ENCODE results near the gene MAPRE2.

MAPRE2 gene

DNA sequence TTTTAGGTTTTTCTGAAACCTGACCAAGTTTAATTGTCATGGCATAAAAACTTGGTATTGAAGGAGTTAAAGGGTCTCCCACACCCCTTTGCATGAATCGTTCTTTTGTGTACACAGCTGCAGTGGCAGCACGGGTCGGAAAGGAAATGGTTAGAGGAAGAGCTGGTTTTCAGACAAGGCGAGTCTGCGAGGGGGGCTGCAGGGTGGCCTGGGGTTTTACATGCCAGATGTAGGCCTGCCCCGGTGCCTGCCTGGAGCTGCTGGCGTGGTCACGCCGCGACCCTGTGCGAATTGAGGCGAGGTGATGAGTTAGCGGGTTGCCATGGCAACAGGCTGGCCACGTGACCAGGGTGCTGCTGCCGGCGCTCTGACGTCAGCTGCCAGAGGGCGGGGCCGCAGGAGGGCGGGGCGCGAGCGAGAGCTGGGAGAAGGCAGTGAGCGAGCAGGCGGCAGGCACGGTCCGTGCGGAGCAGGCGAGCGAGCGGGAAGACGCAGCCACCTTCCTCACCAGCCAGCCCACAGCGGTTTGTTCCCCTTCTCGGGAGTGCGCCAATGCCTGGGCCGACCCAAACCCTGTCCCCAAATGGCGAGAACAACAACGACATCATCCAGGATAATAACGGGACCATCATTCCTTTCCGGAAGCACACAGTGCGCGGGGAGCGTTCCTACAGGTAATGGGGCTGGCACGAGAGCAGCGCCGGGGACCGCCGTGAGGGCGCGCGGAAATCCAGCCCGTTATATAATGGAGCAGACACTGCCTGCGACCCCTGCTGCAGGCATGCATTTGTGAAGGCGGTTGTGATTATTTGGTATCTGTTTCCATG, at the start of gene MAPRE2:
Gene MAPRE2, plus strand, starts transcription at position 426 of the 827 bp plus-strand sequence. Its CDS starts 127 bp downstream, at position 553.
- peak; percentile 99 for DNase-seq

DNA sequence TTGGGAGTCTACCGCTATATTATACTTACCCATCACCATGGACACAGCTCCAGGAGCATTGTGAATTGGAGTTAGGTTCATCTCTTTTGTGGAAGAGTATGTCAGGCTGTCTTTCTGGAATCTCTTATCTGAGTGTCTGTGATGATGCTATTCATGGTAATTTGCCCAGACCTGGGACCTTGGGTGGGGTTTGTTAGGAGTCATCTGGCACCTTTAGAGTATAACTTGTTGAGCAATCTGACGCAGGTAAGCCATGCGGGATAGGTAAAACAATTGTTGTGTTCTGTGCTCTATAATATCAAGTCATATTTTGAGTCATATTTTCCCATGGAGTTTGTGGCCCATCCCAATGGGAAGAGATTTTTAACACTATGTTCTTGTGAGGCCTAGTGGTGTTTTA, 49.7 kb upstream of the MAPRE2 start:
- DNase-seq = no peak

DNA sequence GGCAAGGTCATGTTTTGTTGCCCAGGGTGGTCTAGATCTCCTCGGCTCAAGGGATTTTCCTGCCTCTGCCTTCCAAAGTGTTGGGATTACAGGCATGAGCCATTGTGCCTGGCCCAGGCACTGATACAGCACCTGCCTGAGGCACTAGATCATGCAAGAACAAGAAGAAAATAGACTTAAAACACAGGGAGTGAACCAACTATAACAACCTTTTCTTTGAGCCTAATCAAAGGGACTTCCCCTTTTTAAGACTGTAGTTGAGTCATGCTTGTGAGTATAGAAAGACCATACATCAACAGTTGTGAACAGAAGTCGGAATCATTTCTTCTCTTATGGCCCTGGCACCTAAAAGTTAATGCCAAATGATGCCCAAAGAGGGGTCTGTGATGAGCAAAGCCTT, 47.9 kb upstream of the MAPRE2 start:
- DNase-seq = no peak

DNA sequence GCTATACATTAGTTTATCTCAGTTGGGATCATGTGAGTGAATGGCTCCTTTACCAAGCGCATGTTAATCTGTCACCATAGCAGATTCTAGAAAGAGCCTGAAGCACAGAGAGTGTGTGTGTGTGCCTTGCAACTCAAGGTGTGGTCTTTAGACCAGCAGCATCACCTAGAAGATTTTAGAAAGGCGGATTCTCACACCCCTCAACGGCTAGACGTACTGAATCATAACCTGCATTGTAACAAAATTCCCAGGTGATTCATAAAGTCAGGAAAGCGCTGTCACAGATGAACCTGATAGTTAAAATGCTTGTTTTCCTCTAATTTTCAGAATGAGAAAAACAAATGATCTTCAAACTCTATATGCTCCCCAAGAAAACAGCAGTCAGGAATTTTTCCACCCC, 45.5 kb upstream of the MAPRE2 start:
- no peak for DNase-seq

DNA sequence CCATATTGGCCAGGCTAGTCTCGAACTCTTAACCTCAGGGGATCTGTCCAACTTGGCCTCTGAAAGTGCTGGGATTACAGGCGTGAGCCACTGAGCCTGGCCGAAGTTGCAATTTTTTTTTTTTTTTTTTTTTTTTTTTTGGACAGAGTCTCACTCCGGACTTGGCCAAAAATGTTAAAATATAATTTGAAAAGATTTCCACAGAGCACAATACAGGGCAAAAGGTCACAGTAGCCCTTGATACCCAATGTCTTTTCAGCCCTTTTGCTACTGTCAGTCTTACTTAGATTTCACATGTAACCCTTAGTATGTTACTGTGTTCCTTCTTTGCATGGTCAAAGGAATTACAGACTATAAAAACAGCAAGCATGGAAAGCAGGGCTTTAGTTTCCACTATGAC, 42.6 kb upstream of the MAPRE2 start:
- DNase-seq = no peak

DNA sequence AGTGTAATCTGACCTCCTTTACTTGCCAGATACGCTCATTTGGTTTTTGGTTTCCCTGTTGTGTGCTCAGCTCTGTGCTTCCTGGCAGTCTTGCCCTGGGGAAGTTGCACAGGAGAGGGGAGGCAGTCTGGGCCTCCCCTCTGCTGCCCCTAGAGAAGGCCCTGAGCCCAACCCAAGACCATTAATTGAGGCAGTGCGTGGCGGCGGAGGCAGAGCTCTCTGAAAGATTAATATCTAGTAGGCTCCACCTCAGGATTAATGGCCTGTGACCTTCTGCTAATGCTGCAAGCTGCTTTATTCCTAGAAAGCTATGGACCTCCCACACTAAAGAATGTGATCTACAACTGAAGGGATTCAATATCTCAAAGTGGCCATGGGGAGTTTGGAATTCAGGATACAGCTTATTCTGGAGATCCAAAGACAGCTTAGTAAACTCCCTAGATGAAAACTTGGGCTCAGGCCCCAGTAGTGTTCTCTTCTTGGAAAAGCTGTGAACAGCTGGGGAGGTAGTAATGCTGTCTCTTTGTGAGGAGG, 41.4 kb upstream of the MAPRE2 start:
- no peak for DNase-seq

DNA sequence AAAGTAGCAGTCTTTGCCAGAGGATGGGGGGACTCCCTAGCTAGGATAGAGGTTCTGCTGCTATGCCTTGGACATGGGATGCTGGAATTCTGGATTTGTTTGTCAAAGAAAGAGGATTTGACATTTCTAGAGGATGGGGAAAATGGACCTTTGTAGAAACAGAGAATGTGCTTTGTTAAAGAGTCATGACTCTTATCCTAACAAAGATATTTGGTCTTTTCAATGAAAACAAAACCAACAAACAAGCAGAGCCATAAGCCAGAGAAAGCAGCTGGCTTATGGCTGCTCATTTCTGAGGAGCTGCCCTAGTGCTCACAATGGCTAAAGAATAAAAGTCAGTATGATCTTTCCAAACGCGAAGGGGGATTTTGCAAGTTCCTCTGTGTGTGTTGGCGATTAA, 40.8 kb upstream of the MAPRE2 start:
- DNase-seq = no peak

DNA sequence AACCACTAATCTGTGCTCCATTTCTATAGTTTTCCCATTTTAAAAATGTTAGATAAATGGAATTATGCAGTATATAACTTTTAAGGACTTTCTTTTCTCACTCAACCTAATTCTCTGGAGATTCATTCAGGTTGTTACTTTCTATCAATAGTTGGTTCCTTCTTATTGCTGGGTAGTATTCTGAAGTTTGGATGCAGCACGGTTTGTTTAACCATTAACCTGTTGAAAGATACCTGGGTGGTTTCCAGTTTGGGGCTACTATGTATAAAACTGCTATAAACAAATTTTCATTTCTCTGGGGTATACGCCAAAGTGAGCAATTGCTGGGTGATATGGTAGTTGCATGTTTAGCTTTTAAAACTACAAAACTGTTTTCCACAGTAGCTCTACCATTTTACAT, 39.1 kb upstream of the MAPRE2 start:
- DNase-seq = no peak

DNA sequence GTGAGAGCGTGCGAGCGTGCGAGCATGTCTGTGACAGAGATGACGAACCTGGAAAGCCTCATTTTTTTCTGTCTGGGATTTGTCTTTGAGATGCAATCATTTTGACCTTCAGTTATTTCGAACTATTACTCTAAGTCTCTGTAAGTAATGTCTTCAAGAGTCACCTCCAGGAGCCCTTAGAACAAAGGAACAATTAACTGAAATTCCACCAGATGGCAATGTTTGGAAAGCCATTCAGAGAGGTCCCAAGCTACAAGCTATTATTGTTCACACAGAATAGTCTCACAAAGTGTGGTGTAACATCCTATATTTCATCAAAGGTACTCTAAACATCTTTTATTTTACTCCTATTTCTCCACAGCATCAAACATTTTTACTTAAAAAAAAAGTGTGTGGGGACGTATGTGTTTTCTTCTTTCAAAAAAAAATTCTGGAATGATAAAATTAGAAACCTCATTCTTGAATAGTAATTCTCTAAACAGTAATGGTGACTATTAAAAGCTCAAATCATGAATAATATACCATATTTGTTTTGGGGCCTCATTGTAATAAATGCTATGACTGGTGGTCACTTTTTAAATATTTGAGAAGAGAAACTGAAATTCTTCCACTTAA, 35.1 kb upstream of the MAPRE2 start:
- peak; percentile 73 for DNase-seq

DNA sequence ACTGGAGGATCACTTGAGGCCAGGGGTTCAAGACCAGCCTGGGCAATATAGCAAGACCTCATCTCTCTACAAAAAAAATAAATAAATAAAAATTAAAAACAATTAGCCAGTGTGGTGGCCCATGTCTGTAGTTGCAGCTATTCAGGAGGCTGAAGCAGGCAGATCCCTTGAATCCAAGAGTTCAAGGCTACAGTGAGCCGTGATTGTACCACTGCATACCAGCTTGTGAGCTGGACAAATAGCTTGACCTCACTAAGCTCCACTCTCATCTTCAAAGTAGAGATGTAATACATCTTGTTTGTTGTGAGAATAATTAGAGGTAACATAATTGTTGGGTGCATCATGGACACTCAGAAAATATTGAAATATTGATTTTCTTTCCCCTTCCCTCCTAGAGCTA, 31.1 kb upstream of the MAPRE2 start:
- DNase-seq = no peak

DNA sequence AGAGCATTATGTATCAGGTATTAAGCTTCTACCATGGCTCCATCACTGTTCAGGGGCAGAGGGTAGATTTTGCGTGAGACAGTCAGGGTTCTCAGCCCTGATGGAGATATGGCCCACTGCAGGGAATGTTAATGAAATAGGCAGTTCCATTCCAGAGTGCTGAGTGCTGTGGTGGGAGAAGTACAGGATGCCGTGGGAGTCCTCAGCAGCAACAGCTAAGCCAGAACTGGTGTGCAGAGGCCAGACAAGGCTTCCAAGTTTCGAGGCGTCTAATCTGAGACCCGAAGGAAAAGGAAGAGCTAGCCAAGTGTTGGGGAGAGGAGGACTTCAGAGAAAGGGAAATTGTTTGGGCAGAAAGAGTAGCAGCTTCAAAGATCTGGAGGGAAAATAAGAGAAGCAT, 30.2 kb upstream of the MAPRE2 start:
- no peak for DNase-seq

DNA sequence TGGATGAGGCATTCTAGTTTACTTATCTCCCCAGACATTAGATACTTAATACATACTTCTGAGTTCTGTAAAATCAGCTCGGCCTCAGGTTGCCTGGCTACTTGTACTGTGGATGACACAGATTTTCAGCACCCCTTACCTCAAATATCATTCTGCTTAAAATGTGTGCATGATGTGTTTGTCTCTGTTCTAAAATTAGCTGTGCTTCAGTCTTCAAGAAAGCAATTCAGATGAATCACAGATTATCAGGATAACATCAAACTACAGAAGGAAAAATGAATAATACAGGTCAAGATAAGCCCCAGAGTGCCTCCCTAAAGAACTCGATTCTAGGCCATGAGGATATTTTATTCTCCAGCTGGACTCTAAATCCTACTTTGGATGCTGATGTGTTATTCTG, 21.3 kb upstream of the MAPRE2 start:
- no peak for DNase-seq

DNA sequence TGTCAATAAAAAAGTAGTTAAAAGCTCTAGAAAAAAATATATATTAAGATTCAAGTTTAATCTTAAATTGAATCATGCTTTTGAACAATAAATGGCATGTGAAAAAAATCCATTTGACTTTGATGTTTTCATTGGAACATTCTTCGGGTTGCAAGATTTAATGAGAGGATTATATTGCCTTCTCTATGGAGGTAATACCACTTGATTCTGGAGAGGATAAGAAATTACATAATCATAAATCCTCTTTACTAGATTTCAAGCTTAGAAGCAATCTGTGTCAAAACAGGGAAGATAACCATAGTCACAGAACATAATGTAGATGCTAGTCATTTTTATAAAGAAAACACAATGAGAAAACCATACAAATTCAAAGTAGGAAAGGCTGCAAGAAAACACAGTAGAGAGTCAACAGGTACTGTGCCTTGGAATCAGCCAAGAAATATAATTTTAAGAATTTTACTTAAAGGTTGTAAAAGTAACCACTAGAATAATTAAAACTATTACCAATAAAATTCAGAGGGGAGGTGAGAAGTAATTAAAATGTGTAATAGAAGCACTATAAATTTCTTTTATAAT, 18.7 kb upstream of the MAPRE2 start:
- no peak for DNase-seq

DNA sequence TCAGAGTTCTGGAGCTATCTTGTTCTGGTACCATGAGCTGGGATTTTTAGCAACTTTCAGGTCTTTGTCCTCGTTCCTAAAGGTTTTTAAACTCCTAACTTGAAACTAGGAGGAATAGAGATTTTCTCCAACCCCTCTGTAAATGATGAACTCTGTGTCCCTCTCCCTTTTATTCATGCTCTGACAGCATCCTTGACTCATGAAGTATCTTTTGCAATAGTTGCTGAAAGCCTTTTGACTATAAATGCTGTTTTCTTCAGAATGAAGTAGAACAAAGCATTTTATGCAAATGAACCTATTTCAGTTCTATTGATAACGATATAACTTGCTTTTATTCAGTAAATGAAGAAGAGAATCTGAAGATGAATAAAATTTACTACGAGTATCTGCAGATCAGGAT, 17.0 kb upstream of the MAPRE2 start:
- DNase-seq = no peak

DNA sequence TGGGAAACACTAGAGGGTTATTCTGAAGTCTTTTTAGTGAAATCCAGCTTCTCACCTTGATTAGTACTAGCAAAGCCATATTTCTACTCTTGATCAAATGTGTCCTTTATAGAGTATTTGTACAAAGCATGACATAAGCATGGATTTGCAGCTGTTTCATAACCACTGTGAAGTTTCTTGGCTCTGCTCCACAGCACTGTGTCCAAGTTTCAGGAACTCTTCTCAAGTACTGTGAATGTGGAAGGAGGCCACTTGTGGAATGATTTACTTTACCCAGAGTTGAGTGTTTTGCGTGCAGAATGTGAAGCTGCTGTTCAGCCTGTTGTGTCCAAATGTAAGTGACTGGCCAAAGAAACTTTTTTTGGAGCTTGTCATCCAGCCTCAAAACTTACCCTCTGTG, 16.2 kb upstream of the MAPRE2 start:
- peak; percentile 69 for DNase-seq

DNA sequence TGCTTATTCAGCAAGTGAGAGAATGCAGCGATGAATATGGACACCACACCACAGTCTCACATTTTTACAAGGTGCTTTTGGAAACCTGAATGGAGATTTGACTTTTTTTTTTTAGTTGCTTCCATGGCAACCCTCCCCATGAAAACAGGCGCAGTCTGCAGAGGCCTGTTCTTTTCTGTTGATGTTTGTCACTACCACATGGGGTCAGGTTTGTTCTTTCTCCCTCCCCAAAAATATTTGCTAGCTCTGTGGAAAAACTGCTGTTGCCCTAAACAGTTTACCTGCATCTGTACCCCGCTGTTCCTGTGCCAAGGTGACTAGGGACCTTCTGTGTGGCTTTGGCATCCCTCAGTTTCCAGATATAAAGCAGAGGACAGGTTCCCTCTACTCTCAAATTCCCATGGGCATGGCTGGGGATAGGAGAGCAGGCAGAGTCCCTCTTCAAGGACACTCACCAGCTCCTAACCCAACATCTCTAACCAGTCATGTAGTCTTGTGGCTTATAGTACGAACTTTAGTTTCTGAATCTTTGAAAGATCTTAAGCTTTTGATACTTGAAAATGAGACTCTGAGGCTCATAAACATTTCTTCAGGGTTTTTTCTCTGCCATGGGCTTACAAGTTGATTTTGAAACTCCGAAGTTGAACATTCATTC, 14.7 kb upstream of the MAPRE2 start:
- DNase-seq = peak; percentile 55

DNA sequence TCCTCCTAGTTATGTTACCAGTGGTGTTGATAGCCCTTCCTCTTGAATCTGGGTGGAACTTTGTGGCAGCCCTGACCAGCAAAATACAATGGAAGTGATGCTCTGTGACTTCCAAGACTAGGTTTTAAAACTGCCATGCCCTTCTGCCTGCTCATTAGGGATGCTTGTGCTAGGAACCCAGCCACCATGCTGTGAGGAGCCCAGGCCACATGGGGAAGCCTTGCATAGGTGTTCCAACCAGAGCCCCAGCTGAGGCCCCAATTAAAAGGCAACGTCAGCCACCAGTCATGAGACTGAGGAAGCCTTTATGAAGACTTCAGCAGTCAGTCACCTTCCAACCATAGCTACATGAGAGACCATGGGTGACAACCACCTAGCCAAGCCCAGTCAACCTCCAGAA, 14.0 kb upstream of the MAPRE2 start:
- no peak for DNase-seq

DNA sequence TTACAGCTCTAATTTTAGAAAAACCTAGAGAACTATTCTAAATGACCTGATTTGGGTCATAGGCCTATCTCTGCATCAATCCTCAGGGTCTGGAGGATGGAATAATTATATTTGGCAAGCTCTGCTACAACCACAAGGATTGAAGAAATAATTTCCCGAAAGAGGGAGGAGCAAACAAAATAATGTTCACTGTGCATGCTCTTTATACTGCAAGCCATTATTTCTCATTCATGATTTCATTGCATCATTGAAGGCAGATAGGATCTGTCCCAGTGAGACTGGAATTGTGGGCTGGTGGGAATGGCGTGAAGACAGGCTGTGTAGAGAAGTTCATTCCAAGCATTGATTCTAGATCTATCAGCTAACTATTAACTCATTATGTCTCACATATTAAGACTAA, 12.7 kb upstream of the MAPRE2 start:
- no peak for DNase-seq

DNA sequence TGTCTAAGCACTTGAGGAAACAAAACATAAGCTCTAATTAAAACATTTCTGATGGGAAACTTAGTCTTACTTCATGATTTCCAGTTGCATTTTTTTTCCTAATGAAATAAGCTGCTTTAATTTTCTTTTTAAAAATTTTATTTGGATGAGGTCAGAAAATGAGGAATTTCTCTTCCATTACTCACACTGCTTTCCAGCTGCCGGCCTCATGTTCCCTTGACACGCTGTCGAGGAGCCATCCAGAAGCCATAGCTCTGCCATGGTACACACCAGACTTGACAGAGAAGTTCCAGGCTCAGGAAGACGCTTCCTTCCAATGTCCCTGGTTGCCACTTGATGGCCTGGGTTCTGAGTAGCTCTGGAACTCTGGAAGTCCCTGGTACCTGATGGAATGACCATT, 12.1 kb upstream of the MAPRE2 start:
- DNase-seq = no peak

DNA sequence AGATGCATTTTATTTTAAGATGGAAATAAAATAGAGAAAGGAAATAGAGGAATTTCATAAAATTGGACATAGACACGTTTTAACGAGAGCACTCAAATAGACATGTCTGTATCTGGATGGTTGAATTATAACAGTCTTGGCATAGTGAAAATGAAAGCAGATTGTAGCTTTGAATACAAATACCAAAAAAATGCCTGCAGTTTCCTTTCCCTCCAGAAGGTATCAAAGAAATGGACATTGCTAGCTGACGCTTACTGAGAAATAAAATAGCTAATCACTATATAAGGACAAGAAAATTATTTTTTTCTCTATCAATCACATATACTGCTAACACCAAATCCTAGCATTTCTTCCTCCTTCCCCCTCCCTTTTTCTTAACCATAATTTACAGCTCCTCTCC, 11.4 kb upstream of the MAPRE2 start:
- peak; percentile 45 for DNase-seq

DNA sequence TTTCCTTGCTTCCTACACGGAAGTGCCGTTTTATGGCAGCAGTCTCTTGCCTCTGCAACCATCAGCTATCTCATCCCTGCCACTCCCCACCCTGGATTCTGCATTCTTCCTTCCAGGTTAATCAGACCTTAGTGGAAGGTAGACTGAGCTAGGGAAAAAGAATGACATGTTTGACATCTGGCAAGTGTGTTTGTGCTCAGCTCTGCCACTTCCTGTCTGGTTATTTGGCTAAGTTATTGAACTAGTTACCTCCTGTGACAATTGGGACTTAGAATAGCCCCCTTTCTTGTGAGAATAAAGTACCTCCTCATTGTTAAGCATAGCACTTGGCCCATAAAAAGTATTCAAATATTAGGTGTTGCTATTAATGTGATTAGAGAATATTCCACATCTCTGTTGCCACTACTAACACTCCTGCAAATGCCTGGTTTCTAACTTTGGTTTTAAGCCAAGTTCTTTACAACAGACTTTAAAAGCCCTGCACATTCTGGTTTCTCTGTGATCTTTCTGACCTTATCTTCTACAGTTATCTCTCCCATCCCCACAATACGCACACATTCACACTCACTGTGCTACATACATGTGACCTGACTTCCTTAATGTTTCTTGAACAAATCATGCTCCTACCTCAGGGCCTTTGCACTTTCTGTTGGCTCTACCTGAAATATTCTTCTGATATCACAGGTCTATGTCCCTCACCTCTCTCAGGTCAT, 10.8 kb upstream of the MAPRE2 start:
- peak; percentile 53 for DNase-seq

DNA sequence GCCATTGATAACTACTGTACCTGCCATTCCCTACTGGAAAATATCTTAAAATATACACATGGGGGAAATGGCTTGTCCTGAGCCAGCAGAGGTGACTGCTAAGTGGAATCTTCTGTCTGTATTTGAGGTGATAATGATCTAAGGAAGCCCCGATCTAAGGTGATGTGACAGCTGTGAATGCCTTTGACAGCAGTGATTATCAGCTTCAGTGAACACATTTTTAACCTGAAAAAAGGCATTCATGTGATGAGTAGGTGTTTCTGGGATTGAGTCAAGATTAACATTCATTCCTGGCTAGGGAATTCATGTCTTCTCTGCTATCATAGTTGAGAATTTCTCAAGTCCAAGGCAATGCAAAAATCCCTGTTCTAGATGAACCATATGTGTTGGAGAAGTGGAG, 9.1 kb upstream of the MAPRE2 start:
- no peak for DNase-seq

DNA sequence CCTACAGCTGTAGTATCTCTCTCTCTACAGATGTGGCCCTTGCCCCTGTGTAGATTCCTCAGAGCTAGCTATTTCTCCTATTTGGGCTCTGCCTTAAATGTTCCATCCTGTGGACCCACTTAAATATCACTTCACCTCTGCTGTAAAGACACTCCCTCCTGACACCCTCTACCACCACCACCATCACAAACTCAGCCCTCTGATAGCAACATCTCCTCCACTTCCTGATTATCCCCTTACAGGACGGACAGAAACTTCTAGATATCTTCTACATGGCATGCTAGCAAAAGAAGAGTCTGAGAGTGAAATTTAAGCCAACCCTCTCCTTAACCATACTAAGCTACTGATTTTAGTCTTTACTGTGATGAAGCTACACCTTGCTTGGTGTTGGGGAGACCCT, 3.2 kb upstream of the MAPRE2 start:
- no peak for DNase-seq

All from DMS53 (cell line).